ENCODE data around the gene CD2BP2. TPM values are rescaled to one million over a fixed set of nuclear protein-coding genes. Genes with fewer than 3 reads are reported as not detected.
A peak's percentile ranks its signal among the peaks of the same experiment; 100 is the strongest.

The CD2BP2 gene
- total and polyA plus RNA-seq, 2 of the 13 experiments (the other 11 are each of a cell fraction or from before 2014, with no cell fraction given): 24.9 to 54.6 TPM

GRCh38 chr16:30369091-30369937, 14.2 kb upstream of the CD2BP2 start (continued):
- TF ChIP-seq HMGXB3 (CRISPR knock-in tag; IDR thresholded peaks at IDR 0.05; ENCODE audit: borderline replicate concordance) (no peak), ZNF788 (CRISPR knock-in tag; IDR thresholded peaks at IDR 0.05; ENCODE audit: borderline replicate concordance) (0 out of 2 replicates have a peak, but pooled peaks have one; percentile 12), EED (CRISPR knock-in tag; IDR thresholded peaks at IDR 0.05) (0 out of 2 replicates have a peak, but pooled peaks have one; percentile 35), ZNF598 (CRISPR knock-in tag; IDR thresholded peaks at IDR 0.05; ENCODE audit: borderline replicate concordance) (peak; percentile 74; the same call in 1 of the 2 replicates), ZNF256 (CRISPR knock-in tag; conservative IDR thresholded peaks at IDR 0.05) (peak; percentile 58; the same call in 1 of the 2 replicates), ZNF280D (CRISPR knock-in tag; IDR thresholded peaks at IDR 0.05) (no peak), PTBP1 (IDR thresholded peaks at IDR 0.05; ENCODE audit: low read depth, low read length, poor library complexity, severe bottlenecking) (peak; percentile 64), TRAFD1 (CRISPR knock-in tag; IDR thresholded peaks at IDR 0.05; ENCODE audit: borderline replicate concordance) (peak; percentile 46; the same call in 1 of the 2 replicates), KLF11 (CRISPR knock-in tag; IDR thresholded peaks at IDR 0.05) (0 out of 2 replicates have a peak, but pooled peaks have one; percentile 2), ZNF850 (CRISPR knock-in tag; conservative IDR thresholded peaks at IDR 0.05) (no peak), ZNF572 (CRISPR knock-in tag; IDR thresholded peaks at IDR 0.05) (peak; percentile 19; the same call in 1 of the 2 replicates), HMG20B (CRISPR knock-in tag; conservative IDR thresholded peaks at IDR 0.05) (no peak), BRF2 (CRISPR knock-in tag; IDR thresholded peaks at IDR 0.05) (no peak), ZNF883 (CRISPR knock-in tag; IDR thresholded peaks at IDR 0.05; ENCODE audit: not compliant biosample characterization) (no peak), MLX (CRISPR knock-in tag; IDR thresholded peaks at IDR 0.05) (no peak), NONO (IDR thresholded peaks at IDR 0.05) (no peak), NONO (CRISPR knock-in tag; conservative IDR thresholded peaks at IDR 0.05) (0 out of 2 replicates have a peak, but pooled peaks have one; percentile 25)
